ENCODE measurements around the gene EXOC6. TPM values are rescaled to one million over a fixed set of nuclear protein-coding genes. Genes with fewer than 3 reads are reported as not detected.
A peak's percentile ranks its signal among the peaks of the same experiment; 100 is the strongest.

Gene EXOC6
- total and polyA plus RNA-seq, 2 of the 13 experiments (the other 11 are each of a cell fraction or from before 2014, with no cell fraction given) = 22.2 to 29.2 TPM

GRCh38 chr10:92848037-92848440 is 281 bp upstream of the EXOC6 start (continued):
- no peak for TF ChIP-seq GPN1 (CRISPR knock-in tag; IDR thresholded peaks at IDR 0.05; ENCODE audit: borderline replicate concordance)
- no peak for TF ChIP-seq PAX8 (CRISPR knock-in tag; IDR thresholded peaks at IDR 0.05; ENCODE audit: borderline replicate concordance)
- 0 out of 2 replicates have a peak, but pooled peaks have one; percentile 21 for TF ChIP-seq ZNF317 (CRISPR knock-in tag; IDR thresholded peaks at IDR 0.05)
- no peak for TF ChIP-seq ZSCAN29 (CRISPR knock-in tag; conservative IDR thresholded peaks at IDR 0.05)
- TF ChIP-seq, protein P1, sequence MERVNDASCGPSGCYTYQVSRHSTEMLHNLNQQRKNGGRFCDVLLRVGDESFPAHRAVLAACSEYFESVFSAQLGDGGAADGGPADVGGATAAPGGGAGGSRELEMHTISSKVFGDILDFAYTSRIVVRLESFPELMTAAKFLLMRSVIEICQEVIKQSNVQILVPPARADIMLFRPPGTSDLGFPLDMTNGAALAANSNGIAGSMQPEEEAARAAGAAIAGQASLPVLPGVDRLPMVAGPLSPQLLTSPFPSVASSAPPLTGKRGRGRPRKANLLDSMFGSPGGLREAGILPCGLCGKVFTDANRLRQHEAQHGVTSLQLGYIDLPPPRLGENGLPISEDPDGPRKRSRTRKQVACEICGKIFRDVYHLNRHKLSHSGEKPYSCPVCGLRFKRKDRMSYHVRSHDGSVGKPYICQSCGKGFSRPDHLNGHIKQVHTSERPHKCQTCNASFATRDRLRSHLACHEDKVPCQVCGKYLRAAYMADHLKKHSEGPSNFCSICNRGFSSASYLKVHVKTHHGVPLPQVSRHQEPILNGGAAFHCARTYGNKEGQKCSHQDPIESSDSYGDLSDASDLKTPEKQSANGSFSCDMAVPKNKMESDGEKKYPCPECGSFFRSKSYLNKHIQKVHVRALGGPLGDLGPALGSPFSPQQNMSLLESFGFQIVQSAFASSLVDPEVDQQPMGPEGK (CRISPR knock-in tag; IDR thresholded peaks at IDR 0.05) = peak; percentile 69
- 0 out of 2 replicates have a peak, but pooled peaks have one; percentile 16 for TF ChIP-seq SIN3A (IDR thresholded peaks at IDR 0.05; ENCODE audit: borderline replicate concordance, low read depth, low read length)
- no peak for TF ChIP-seq WIZ (CRISPR knock-in tag; IDR thresholded peaks at IDR 0.05)
- TF ChIP-seq, protein P2, sequence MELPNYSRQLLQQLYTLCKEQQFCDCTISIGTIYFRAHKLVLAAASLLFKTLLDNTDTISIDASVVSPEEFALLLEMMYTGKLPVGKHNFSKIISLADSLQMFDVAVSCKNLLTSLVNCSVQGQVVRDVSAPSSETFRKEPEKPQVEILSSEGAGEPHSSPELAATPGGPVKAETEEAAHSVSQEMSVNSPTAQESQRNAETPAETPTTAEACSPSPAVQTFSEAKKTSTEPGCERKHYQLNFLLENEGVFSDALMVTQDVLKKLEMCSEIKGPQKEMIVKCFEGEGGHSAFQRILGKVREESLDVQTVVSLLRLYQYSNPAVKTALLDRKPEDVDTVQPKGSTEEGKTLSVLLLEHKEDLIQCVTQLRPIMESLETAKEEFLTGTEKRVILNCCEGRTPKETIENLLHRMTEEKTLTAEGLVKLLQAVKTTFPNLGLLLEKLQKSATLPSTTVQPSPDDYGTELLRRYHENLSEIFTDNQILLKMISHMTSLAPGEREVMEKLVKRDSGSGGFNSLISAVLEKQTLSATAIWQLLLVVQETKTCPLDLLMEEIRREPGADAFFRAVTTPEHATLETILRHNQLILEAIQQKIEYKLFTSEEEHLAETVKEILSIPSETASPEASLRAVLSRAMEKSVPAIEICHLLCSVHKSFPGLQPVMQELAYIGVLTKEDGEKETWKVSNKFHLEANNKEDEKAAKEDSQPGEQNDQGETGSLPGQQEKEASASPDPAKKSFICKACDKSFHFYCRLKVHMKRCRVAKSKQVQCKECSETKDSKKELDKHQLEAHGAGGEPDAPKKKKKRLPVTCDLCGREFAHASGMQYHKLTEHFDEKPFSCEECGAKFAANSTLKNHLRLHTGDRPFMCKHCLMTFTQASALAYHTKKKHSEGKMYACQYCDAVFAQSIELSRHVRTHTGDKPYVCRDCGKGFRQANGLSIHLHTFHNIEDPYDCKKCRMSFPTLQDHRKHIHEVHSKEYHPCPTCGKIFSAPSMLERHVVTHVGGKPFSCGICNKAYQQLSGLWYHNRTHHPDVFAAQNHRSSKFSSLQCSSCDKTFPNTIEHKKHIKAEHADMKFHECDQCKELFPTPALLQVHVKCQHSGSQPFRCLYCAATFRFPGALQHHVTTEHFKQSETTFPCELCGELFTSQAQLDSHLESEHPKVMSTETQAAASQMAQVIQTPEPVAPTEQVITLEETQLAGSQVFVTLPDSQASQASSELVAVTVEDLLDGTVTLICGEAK (IDR thresholded peaks at IDR 0.05) = no peak
- TF ChIP-seq, protein P2 (CRISPR knock-in tag; IDR thresholded peaks at IDR 0.05) = no peak
- no peak for TF ChIP-seq SKIL (CRISPR knock-in tag; IDR thresholded peaks at IDR 0.05; ENCODE audit: borderline replicate concordance)
- 0 out of 2 replicates have a peak, but pooled peaks have one; percentile 10 for TF ChIP-seq DMAP1 (CRISPR knock-in tag; IDR thresholded peaks at IDR 0.05)
- TF ChIP-seq, protein P3, sequence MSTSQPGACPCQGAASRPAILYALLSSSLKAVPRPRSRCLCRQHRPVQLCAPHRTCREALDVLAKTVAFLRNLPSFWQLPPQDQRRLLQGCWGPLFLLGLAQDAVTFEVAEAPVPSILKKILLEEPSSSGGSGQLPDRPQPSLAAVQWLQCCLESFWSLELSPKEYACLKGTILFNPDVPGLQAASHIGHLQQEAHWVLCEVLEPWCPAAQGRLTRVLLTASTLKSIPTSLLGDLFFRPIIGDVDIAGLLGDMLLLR (CRISPR knock-in tag; IDR thresholded peaks at IDR 0.05) = no peak; the same call in 1 of the 2 replicates
- 0 out of 2 replicates have a peak, but pooled peaks have one; percentile 27 for TF ChIP-seq ZNF709 (CRISPR knock-in tag; IDR thresholded peaks at IDR 0.05)
- no peak for TF ChIP-seq RFX5 (IDR thresholded peaks at IDR 0.05; ENCODE audit: low read depth, low read length)
- TF ChIP-seq MAX (IDR thresholded peaks at IDR 0.05) = 0 out of 2 replicates have a peak, but pooled peaks have one; percentile 1
